ENCODE results near the gene PCDH15. TPM values are rescaled to one million over a fixed set of nuclear protein-coding genes. Genes with fewer than 3 reads are reported as not detected.

PCDH15 gene
- total RNA-seq, 1 experiment from 2014 or later = 0.61 TPM

DNA sequence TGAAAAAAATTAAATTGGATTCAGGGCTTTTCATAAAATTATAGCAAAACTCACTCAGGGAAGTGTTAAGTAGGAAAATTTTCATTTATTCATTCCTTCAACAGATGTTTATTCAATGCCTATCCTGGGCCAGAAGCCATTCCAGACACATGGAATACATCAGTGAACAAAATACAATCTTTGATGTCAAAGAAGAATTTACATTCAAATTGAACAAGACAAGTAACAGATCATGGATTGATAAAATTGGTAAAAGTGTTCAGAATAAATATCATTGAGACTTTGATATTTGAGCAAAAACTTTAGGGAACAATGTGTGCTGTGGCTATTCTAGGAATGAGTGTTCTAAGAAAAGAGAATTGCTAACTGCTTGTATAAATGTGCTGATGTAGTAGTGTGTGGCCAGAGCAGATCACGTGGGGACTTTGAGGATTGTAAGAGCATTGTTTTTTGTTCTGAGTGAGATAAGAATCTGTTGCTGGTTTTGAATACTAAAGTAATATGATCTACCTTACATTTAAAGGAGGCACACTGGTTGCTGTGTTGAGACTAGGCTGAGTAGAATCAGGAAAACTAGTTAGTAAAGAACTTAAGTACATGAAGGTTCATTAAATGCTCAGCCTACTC is 957.2 kb downstream of the PCDH15 start:
- Histone ChIP-seq H3K27me3 (ENCODE audit: insufficient read depth, low read length) (no peaks in the 10 kb centered on the region; the same call in 1 of the 2 replicates), H3K14ac (ENCODE audit: insufficient read depth, low read length) (no peak overlapping the region), H2BK120ac (ENCODE audit: low read depth, low read length, poor library complexity, severe bottlenecking) (no peak overlapping the region), H3K56ac (ENCODE audit: insufficient read length, low read depth, low read length) (no peak overlapping the region), H3K23me2 (ENCODE audit: insufficient read length, low read depth, low read length, poor library complexity, severe bottlenecking) (no peaks in the 10 kb centered on the region), H3K4me1 (ENCODE audit: insufficient read depth, low read length) (no peaks in the 10 kb centered on the region), H3K79me2 (ENCODE audit: insufficient read depth, low read length) (no peaks in the 10 kb centered on the region), H3K9me3 (ENCODE audit: control insufficient read depth, low read depth, low read length) (no peaks in the 10 kb centered on the region), H4K5ac (ENCODE audit: insufficient read length, low read depth, low read length) (no peak overlapping the region), H4K91ac (ENCODE audit: insufficient read length, low read depth, low read length) (no peak overlapping the region), H2BK12ac (ENCODE audit: insufficient read length, low read depth, low read length) (no peak overlapping the region), H3K23ac (ENCODE audit: insufficient read length, low read depth, low read length) (no peak overlapping the region), H3K9ac (ENCODE audit: extremely low read depth, insufficient read length, low read length) (no peak overlapping the region), H3K18ac (ENCODE audit: insufficient read length, low read depth, low read length) (no peak overlapping the region), H2BK20ac (ENCODE audit: low read depth, low read length, poor library complexity, severe bottlenecking) (no peak overlapping the region), H3K4me2 (ENCODE audit: insufficient read depth, insufficient read length, low read length) (no peak overlapping the region), H3K4ac (ENCODE audit: low read depth, low read length) (no peak overlapping the region), H2AFZ (ENCODE audit: low read length) (peak overlapping the region; percentile 56), H2BK15ac (ENCODE audit: low read depth, low read length) (no peak overlapping the region), H3K79me1 (ENCODE audit: insufficient read depth, low read depth, low read length, poor library complexity, severe bottlenecking) (no peaks in the 10 kb centered on the region), H4K8ac (replicated peaks; ENCODE audit: insufficient read length, low read depth, low read length) (no peak overlapping the region), H2AK5ac (ENCODE audit: insufficient read length, low read length) (no peak overlapping the region), H3T11ph (ENCODE audit: low read length) (peak overlapping the region; percentile 17), H4K20me1 (ENCODE audit: control insufficient read depth, insufficient read depth, insufficient read length) (no peaks in the 10 kb centered on the region), H2BK5ac (ENCODE audit: insufficient read length, low read length) (no peak overlapping the region), H3K27ac (ENCODE audit: insufficient read length, low read depth, low read length) (no peak overlapping the region)
- whole genome bisulfite sequencing (ENCODE audit: extremely low coverage, insufficient read length, low lambda C conversion rate) = no CpG with 5 or more reads among the region's 1 CpG
- Mint-ChIP-seq H3K4me3 (no peak overlapping the region), H3K9me3 (no peaks in the 10 kb centered on the region), H3K4me1 (peaks cover 7% of the 10 kb centered on the region in 2 experiments), H3K27ac (peak overlapping the region in 2 of 3 experiments; percentile 26 to 46; a peak in 3 of 7 replicates), H3K36me3 (ENCODE audit: insufficient read depth in 1 of 3, low read depth in 3 of 3) (no peaks in the 10 kb centered on the region), H3K27me3 (ENCODE audit: low read depth) (no peaks in the 10 kb centered on the region)
- DNase-seq = no peak
- TF ChIP-seq, protein P1, sequence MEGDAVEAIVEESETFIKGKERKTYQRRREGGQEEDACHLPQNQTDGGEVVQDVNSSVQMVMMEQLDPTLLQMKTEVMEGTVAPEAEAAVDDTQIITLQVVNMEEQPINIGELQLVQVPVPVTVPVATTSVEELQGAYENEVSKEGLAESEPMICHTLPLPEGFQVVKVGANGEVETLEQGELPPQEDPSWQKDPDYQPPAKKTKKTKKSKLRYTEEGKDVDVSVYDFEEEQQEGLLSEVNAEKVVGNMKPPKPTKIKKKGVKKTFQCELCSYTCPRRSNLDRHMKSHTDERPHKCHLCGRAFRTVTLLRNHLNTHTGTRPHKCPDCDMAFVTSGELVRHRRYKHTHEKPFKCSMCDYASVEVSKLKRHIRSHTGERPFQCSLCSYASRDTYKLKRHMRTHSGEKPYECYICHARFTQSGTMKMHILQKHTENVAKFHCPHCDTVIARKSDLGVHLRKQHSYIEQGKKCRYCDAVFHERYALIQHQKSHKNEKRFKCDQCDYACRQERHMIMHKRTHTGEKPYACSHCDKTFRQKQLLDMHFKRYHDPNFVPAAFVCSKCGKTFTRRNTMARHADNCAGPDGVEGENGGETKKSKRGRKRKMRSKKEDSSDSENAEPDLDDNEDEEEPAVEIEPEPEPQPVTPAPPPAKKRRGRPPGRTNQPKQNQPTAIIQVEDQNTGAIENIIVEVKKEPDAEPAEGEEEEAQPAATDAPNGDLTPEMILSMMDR (conservative IDR thresholded peaks at IDR 0.05) = no peak

Data from H9 (cell line).